ENCODE results near the gene ZMYM5.
"Not testable (repeated sequence)": the region's sequence is repeated elsewhere in the genome, so short reads cannot be mapped to it uniquely, and the experiment has no call there.

- peak; percentile 92 to 98 (median 96) for TF ChIP-seq POLR2AphosphoS5 (IDR thresholded peaks at IDR 0.05)
- TF ChIP-seq CTCF, EP300 (IDR thresholded peaks at IDR 0.05): not testable (repeated sequence)
- TF ChIP-seq POLR2A (IDR thresholded peaks at IDR 0.05): peak; percentile 85 to 92
Observed at GRCh38 chr13:19782727-19783682, 80.4 kb downstream of the ZMYM5 start, which contains the start of gene PSPC1.

Data from sigmoid colon (tissue), 4 donors.